CD4-positive, alpha-beta T cell treated with Interleukin-6 at 100 ng/mL for 8 hours (primary cell): ENCODE data around the gene GALM.
"Not testable (repeated sequence)": the region's sequence is repeated elsewhere in the genome, so short reads cannot be mapped to it uniquely, and the experiment has no call there.

ENCODE experiments used
- DNase-seq: peaks from one replicate; pipeline ENCODE4 v3.0.0-alpha.2; 2020; ENCODE audit warnings: mixed read lengths, low spot score

The GALM gene

GRCh38 chr2:38740851-38741731, 75.2 kb downstream of the GALM start:
- DNase-seq: peak; percentile 16

GRCh38 chr2:38742797-38743559, 77.1 kb downstream of the GALM start:
- DNase-seq: no peak

- DNase-seq: no peak
Observed at GRCh38 chr2:38743672-38744398, 77.9 kb downstream of the GALM start.

- no peak for DNase-seq
Observed at GRCh38 chr2:38744399-38744780, 78.5 kb downstream of the GALM start.

GRCh38 chr2:38745267-38745666, 79.4 kb downstream of the GALM start:
- no peak for DNase-seq

- DNase-seq: no peak
Observed at GRCh38 chr2:38747007-38747424, 81.1 kb downstream of the GALM start.

- DNase-seq: no peak
Observed at GRCh38 chr2:38747819-38748218, 81.9 kb downstream of the GALM start.

- DNase-seq: no peak
Observed at GRCh38 chr2:38748391-38748790, 82.5 kb downstream of the GALM start.

- DNase-seq: no peak
Observed at GRCh38 chr2:38748943-38749804, 83.3 kb downstream of the GALM start.

GRCh38 chr2:38750011-38750890, 84.3 kb downstream of the GALM start:
- peak; percentile 64 for DNase-seq

- DNase-seq: peak; percentile 97
Observed at GRCh38 chr2:38750891-38751595, 85.1 kb downstream of the GALM start, which contains the start of gene SRSF7. Gene SRSF7, minus strand, starts transcription at chr2:38751361. Its CDS starts 105 bp downstream, at chr2:38751256.

- no peak for DNase-seq
Observed at GRCh38 chr2:38751596-38752410, 85.9 kb downstream of the GALM start.

- DNase-seq: no peak
Observed at GRCh38 chr2:38754049-38754448, 88.1 kb downstream of the GALM start.

- no peak for DNase-seq
Observed at GRCh38 chr2:38754506-38754905, 88.6 kb downstream of the GALM start.

GRCh38 chr2:38755891-38756290, 90.0 kb downstream of the GALM start:
- not testable (repeated sequence) for DNase-seq

GRCh38 chr2:38763228-38763627, 97.3 kb downstream of the GALM start:
- DNase-seq: no peak

- no peak for DNase-seq
Observed at GRCh38 chr2:38763728-38764127, 97.8 kb downstream of the GALM start.

- DNase-seq: no peak
Observed at GRCh38 chr2:38765149-38765548, 99.2 kb downstream of the GALM start.

GRCh38 chr2:38765551-38765950, 99.6 kb downstream of the GALM start:
- DNase-seq: no peak
